Measurements from ENCODE around the gene OPA1.

DNA sequence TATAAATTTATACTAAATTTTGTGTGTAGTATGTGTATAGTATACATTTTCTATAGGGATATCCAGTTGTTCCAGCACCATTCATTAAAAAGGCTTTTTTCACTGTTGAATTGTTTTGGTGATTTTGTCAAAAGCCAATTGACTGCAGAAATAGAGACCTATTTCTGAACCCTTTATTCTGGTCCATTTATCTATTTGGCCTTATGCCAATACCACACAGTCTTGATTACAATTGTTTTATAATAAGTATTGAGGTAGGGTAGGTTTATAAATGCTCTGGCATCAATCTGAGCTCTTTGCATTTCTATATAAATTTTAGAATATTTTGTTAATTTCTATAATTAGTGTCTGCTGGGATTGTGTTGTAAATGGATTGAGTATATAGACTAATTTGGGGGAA is 6.5 kb upstream of the OPA1 start:
- no peak for TF ChIP-seq CTCF (IDR thresholded peaks at IDR 0.05; ENCODE audit: low read depth, low read length, missing input control)
- TF ChIP-seq RAD21 (IDR thresholded peaks at IDR 0.05), result no peak
